ENCODE data around the gene TCOF1. TPM values are rescaled to one million over a fixed set of nuclear protein-coding genes. Genes with fewer than 3 reads are reported as not detected.

The TCOF1 gene
- total RNA-seq, 1 donor from 2014 or later = 24.8 TPM

- DNase-seq (ENCODE audit: low read depth) = no peak
These were observed 33.7 kb upstream of the TCOF1 start for GRCh38 chr5:150323819-150324218.

GRCh38 chr5:150325426-150325825 lies 32.1 kb upstream of the TCOF1 start:
- DNase-seq (ENCODE audit: low read depth) = no peak

GRCh38 chr5:150326707-150327106 lies 30.8 kb upstream of the TCOF1 start:
- no peak for DNase-seq (ENCODE audit: low read depth)

GRCh38 chr5:150327139-150327538 lies 30.4 kb upstream of the TCOF1 start:
- DNase-seq (ENCODE audit: low read depth) = no peak

- DNase-seq (ENCODE audit: low read depth) = no peak
These were observed 29.0 kb upstream of the TCOF1 start for GRCh38 chr5:150328515-150328914.

GRCh38 chr5:150329038-150329437 lies 28.5 kb upstream of the TCOF1 start:
- no peak for DNase-seq (ENCODE audit: low read depth)

GRCh38 chr5:150329881-150330876 lies 27.3 kb upstream of the TCOF1 start:
- DNase-seq (ENCODE audit: low read depth) = no peak

GRCh38 chr5:150333400-150333799 lies 24.1 kb upstream of the TCOF1 start:
- DNase-seq (ENCODE audit: low read depth) = no peak

GRCh38 chr5:150335778-150336177 lies 21.7 kb upstream of the TCOF1 start:
- no peak for DNase-seq (ENCODE audit: low read depth)

- peak; percentile 85 for DNase-seq (ENCODE audit: low read depth)
These were observed 19.0 kb upstream of the TCOF1 start for GRCh38 chr5:150338546-150338945.

GRCh38 chr5:150339165-150339564 lies 18.3 kb upstream of the TCOF1 start:
- peak; percentile 90 for DNase-seq (ENCODE audit: low read depth)

GRCh38 chr5:150339841-150340240 lies 17.7 kb upstream of the TCOF1 start:
- no peak for DNase-seq (ENCODE audit: low read depth)

- peak; percentile 40 for DNase-seq (ENCODE audit: low read depth)
These were observed 16.8 kb upstream of the TCOF1 start for GRCh38 chr5:150340614-150341255.

- DNase-seq (ENCODE audit: low read depth) = no peak
These were observed 16.2 kb upstream of the TCOF1 start for GRCh38 chr5:150341331-150341730.

GRCh38 chr5:150341989-150342388 lies 15.5 kb upstream of the TCOF1 start:
- DNase-seq (ENCODE audit: low read depth) = no peak

GRCh38 chr5:150342583-150342982 lies 14.9 kb upstream of the TCOF1 start:
- DNase-seq (ENCODE audit: low read depth) = peak; percentile 64

- no peak for DNase-seq (ENCODE audit: low read depth)
These were observed 13.4 kb upstream of the TCOF1 start for GRCh38 chr5:150343994-150344631.

- no peak for DNase-seq (ENCODE audit: low read depth)
These were observed 11.8 kb upstream of the TCOF1 start for GRCh38 chr5:150345716-150346115.

GRCh38 chr5:150346592-150346991 lies 10.9 kb upstream of the TCOF1 start:
- no peak for DNase-seq (ENCODE audit: low read depth)

- no peak for DNase-seq (ENCODE audit: low read depth)
These were observed 10.5 kb upstream of the TCOF1 start for GRCh38 chr5:150347003-150347402.

GRCh38 chr5:150347451-150347850 lies 10.0 kb upstream of the TCOF1 start:
- DNase-seq (ENCODE audit: low read depth) = no peak

GRCh38 chr5:150349681-150350275 lies 7.7 kb upstream of the TCOF1 start:
- no peak for DNase-seq (ENCODE audit: low read depth)
